T-helper 17 cell (primary cell): Measurements from ENCODE around the gene ZNF70. TPM values are rescaled to one million over a fixed set of nuclear protein-coding genes. Genes with fewer than 3 reads are reported as not detected.

Source experiments
- ATAC-seq: fragments of 150-1000 bp; cut with Tn5 transposase; 2 replicates; pipeline ENCODE4 v1.10.0; 2021; ENCODE audit warnings: mild to moderate bottlenecking, moderate library complexity
- DNase-seq, 3 donors: peaks; one replicate each; pipeline versions ENCODE4 v3.0.0 to v3.0.0-alpha.2; 2020 to 2021
- H3K9me3 ChIP-seq: one replicate; pipeline ENCODE4 v1.7.0; 2013; ENCODE audit warnings: low read length, mild to moderate bottlenecking; ENCODE audit not compliant: control insufficient read depth, poor library complexity, severe bottlenecking
- H3K27ac Mint-ChIP-seq: one replicate; pipeline ENCODE4 v1.8.0; 2022; ENCODE audit warnings: mild to moderate bottlenecking, moderate library complexity, mixed read lengths
- H3K27me3 Mint-ChIP-seq: one replicate; pipeline ENCODE4 v1.8.0; 2022; ENCODE audit warnings: mixed read lengths
- H3K36me3 Mint-ChIP-seq: one replicate; pipeline ENCODE4 v1.8.0; 2022; ENCODE audit warnings: low read depth, mixed read lengths
- H3K4me1 Mint-ChIP-seq: one replicate; pipeline ENCODE4 v1.8.0; 2022; ENCODE audit warnings: mild to moderate bottlenecking, mixed read lengths
- H3K4me3 Mint-ChIP-seq: one replicate; pipeline ENCODE4 v1.8.0; 2022; ENCODE audit warnings: mild to moderate bottlenecking, moderate library complexity, mixed read lengths
- total RNA-seq, 4 donors: library from RNA in 2 of 4; stranded (reverse) in 2 of 4; gene quantifications; one replicate each; pipeline ENCODE4 v1.2.3 and lab custom pipeline; 2022 to 2026

ZNF70 gene
- total RNA-seq, 2 donors from 2014 or later, result 1.8 to 1.9 TPM

- ATAC-seq (peak; percentile 99), DNase-seq (peak; percentile 36 to 64 (median 58))
- peaks cover 14% of the 10 kb centered on the region for H3K36me3 Mint-ChIP-seq
- peak overlapping the region; percentile 100 for H3K27ac Mint-ChIP-seq
- peaks cover 40% of the 10 kb centered on the region for H3K4me1 Mint-ChIP-seq
- no peaks in the 10 kb centered on the region for H3K27me3 Mint-ChIP-seq
- peak overlapping the region; percentile 100 for H3K4me3 Mint-ChIP-seq
- no peaks in the 10 kb centered on the region for H3K9me3 ChIP-seq
These were observed 54.5 kb downstream of the ZNF70 start for GRCh38 chr22:23696326-23696851.

GRCh38 chr22:23695571-23696325, 55.2 kb downstream of the ZNF70 start:
- H3K4me1 Mint-ChIP-seq, result peaks cover 40% of the 10 kb centered on the region

GRCh38 chr22:23695141-23695540, 55.8 kb downstream of the ZNF70 start:
- Mint-ChIP-seq H3K4me1 (peaks cover 41% of the 10 kb centered on the region), H3K36me3 (peaks cover 10% of the 10 kb centered on the region), H3K27me3 (no peaks in the 10 kb centered on the region), H3K27ac (peak overlapping the region; percentile 100), H3K4me3 (peak overlapping the region; percentile 55)
- ATAC-seq (no peak), DNase-seq (no peak)
- no peaks in the 10 kb centered on the region for H3K9me3 ChIP-seq

More at GRCh38 chr22:23695571-23696325, 55.2 kb downstream of the ZNF70 start:
- Mint-ChIP-seq H3K27ac (peak overlapping the region; percentile 100), H3K27me3 (no peaks in the 10 kb centered on the region), H3K4me3 (peak overlapping the region; percentile 100), H3K36me3 (peaks cover 13% of the 10 kb centered on the region)
- no peak for ATAC-seq
- H3K9me3 ChIP-seq, result no peaks in the 10 kb centered on the region
- no peak for DNase-seq

GRCh38 chr22:23693979-23694680, 56.8 kb downstream of the ZNF70 start:
- Mint-ChIP-seq H3K27me3 (no peaks in the 10 kb centered on the region), H3K36me3 (peaks cover 7% of the 10 kb centered on the region), H3K4me3 (no peak overlapping the region), H3K27ac (peak overlapping the region; percentile 100), H3K4me1 (peaks cover 37% of the 10 kb centered on the region)
- DNase-seq (no peak), ATAC-seq (no peak)
- H3K9me3 ChIP-seq, result no peaks in the 10 kb centered on the region

- DNase-seq, result no peak
- H3K36me3 Mint-ChIP-seq, result peaks cover 7% of the 10 kb centered on the region
- H3K4me1 Mint-ChIP-seq, result peaks cover 37% of the 10 kb centered on the region
- peak overlapping the region; percentile 82 for H3K27ac Mint-ChIP-seq
- H3K9me3 ChIP-seq, result no peaks in the 10 kb centered on the region
- no peak overlapping the region for H3K4me3 Mint-ChIP-seq
- no peak for ATAC-seq
- H3K27me3 Mint-ChIP-seq, result no peaks in the 10 kb centered on the region
These were observed 58.2 kb downstream of the ZNF70 start for GRCh38 chr22:23692598-23693291.

GRCh38 chr22:23691748-23692423, 59.0 kb downstream of the ZNF70 start:
- Mint-ChIP-seq H3K4me3 (no peak overlapping the region), H3K27ac (peak overlapping the region; percentile 45)

GRCh38 chr22:23690713-23691112, 60.2 kb downstream of the ZNF70 start, which contains the start of gene RGL4:
TSS of gene RGL4 (plus strand) at chr22:23691013. CDS start at chr22:23692031, 1,018 bp downstream.
- Mint-ChIP-seq H3K27ac (peak within 1 kb of the TSS; percentile 62), H3K4me1 (peaks cover 20% of the 10 kb centered on the region), H3K27me3 (no peaks in the 10 kb centered on the region), H3K36me3 (peaks cover 4% of the 10 kb centered on the region), H3K4me3 (no peak within 1 kb of the TSS)
- H3K9me3 ChIP-seq, result no peaks in the 10 kb centered on the region
- ATAC-seq (no peak), DNase-seq (no peak)

More at GRCh38 chr22:23691748-23692423, 59.0 kb downstream of the ZNF70 start:
- Mint-ChIP-seq H3K36me3 (peaks cover 7% of the 10 kb centered on the region), H3K27me3 (no peaks in the 10 kb centered on the region), H3K4me1 (peaks cover 32% of the 10 kb centered on the region)
- DNase-seq (no peak), ATAC-seq (no peak)
- H3K9me3 ChIP-seq, result no peaks in the 10 kb centered on the region

GRCh38 chr22:23689414-23689813, 61.5 kb downstream of the ZNF70 start:
- no peak for DNase-seq
- H3K9me3 ChIP-seq, result no peaks in the 10 kb centered on the region
- H3K27ac Mint-ChIP-seq, result no peak overlapping the region
- H3K36me3 Mint-ChIP-seq, result peaks cover 2% of the 10 kb centered on the region
- no peak for ATAC-seq
- H3K4me1 Mint-ChIP-seq, result peaks cover 11% of the 10 kb centered on the region
- H3K4me3 Mint-ChIP-seq, result no peak overlapping the region
- no peaks in the 10 kb centered on the region for H3K27me3 Mint-ChIP-seq

Other genes with a start within 250 kb of the ZNF70 start
- not detected for gene IGLL1, start 170.8 kb downstream of the ZNF70 start, total RNA-seq
- 1 to 10 TPM in 1 of 2 donors, under 1 TPM in 1; 0.42 to 2.5 TPM for gene DRICH1, start 118.8 kb downstream of the ZNF70 start, total RNA-seq
- 10 to 100 TPM; 16.0 to 20.2 TPM for gene RGL4, start 60.1 kb downstream of the ZNF70 start, total RNA-seq
- 1 to 10 TPM in 1 of 2 donors, not detected in 1; 4.4 TPM for gene VPREB3, start 3.3 kb upstream of the ZNF70 start, total RNA-seq
- gene C22orf15, start 11.9 kb upstream of the ZNF70 start, total RNA-seq, result under 1 TPM; 0.30 to 0.81 TPM
- 10 to 100 TPM; 31.6 to 44.0 TPM for gene CHCHD10, start 16.9 kb upstream of the ZNF70 start, total RNA-seq
- gene MMP11, start 21.7 kb upstream of the ZNF70 start, total RNA-seq, result 1 to 10 TPM in 1 of 2 donors, under 1 TPM in 1; 0.76 to 1.2 TPM
- gene SMARCB1, start 35.9 kb upstream of the ZNF70 start, total RNA-seq, result 10 to 100 TPM; 45.0 to 53.6 TPM
- 1 to 10 TPM; 2.7 to 3.6 TPM for gene DERL3, start 87.9 kb upstream of the ZNF70 start, total RNA-seq
- gene SLC2A11, start 106.8 kb upstream of the ZNF70 start, total RNA-seq, result 10 to 100 TPM in 1 of 2 donors, 1 to 10 TPM in 1; 9.8 to 11.9 TPM
- 100 to 1,000 TPM; 219 to 223 TPM for gene MIF, start 143.3 kb upstream of the ZNF70 start, total RNA-seq
- gene GSTT2B, start 210.1 kb upstream of the ZNF70 start, total RNA-seq, result not detected
- 1 to 10 TPM; 2.4 to 3.5 TPM for gene DDTL, start 215.8 kb upstream of the ZNF70 start, total RNA-seq
- gene DDT, start 223.3 kb upstream of the ZNF70 start, total RNA-seq, result 10 to 100 TPM; 69.4 to 74.2 TPM
- gene GSTT2, start 229.0 kb upstream of the ZNF70 start, total RNA-seq, result not detected